Upper lobe of left lung (tissue), 4 donors: ENCODE measurements around the gene GRIK2.

Experiments
- EP300 ChIP-seq, 4 donors: sonication (generic); formaldehyde crosslinking; IDR thresholded peaks; one replicate each; pipeline ENCODE4 v1.5.1; 2017; ENCODE audit warnings: antibody characterized with exemption in 4 of 4, control low read depth in 2 of 4
- TF ChIP-seq, protein P1 (sequence below), 6 experiments: fragments of 450-650 bp in 4 of 6; fragments of 200-600 bp in 2 of 6; sonication (generic) in 2 of 6; IDR thresholded peaks; one replicate each; pipeline ENCODE4 v1.5.1; 2016 to 2019; ENCODE audit warnings: antibody characterized with exemption in 6 of 6

DNA sequence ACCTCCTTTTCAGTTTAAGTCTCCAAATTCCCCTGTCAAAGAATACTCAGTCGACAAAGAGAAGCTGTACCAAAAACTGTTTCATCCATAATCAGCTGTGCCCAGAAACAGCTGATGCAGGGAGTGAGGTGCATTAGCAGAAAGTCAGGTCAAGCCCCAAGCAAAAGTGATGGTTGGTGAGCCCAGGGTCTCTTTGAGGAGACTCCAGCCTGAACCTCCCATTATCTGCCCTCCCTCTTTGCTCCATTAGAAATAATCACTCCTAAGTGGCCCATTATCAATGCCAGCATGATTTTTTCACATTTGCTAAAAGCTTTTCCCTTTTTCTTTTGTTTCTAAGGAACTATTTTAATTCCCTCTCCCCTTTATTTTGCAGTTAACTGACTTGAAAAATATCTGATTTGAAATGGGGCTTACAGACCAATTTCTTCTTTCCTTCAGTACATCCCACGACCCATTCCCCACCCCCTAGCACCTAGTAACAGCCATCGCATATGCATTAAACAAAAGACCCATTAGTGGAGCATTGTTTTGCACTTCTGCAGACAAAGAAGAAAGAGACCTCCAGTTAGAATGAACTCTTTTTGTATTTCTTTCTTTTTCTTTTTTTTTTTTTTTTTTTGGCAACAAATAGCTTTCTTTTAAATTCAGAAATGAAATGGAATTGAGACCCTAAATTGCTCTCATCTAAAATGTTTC lies 257.0 kb downstream of the GRIK2 start:
- TF ChIP-seq, protein P1, sequence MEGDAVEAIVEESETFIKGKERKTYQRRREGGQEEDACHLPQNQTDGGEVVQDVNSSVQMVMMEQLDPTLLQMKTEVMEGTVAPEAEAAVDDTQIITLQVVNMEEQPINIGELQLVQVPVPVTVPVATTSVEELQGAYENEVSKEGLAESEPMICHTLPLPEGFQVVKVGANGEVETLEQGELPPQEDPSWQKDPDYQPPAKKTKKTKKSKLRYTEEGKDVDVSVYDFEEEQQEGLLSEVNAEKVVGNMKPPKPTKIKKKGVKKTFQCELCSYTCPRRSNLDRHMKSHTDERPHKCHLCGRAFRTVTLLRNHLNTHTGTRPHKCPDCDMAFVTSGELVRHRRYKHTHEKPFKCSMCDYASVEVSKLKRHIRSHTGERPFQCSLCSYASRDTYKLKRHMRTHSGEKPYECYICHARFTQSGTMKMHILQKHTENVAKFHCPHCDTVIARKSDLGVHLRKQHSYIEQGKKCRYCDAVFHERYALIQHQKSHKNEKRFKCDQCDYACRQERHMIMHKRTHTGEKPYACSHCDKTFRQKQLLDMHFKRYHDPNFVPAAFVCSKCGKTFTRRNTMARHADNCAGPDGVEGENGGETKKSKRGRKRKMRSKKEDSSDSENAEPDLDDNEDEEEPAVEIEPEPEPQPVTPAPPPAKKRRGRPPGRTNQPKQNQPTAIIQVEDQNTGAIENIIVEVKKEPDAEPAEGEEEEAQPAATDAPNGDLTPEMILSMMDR (IDR thresholded peaks at IDR 0.05) = no peak
- TF ChIP-seq EP300 (IDR thresholded peaks at IDR 0.05) = no peak
